Neural progenitor cell (in vitro differentiated cells): ENCODE data around the gene NUP210. TPM values are rescaled to one million over a fixed set of nuclear protein-coding genes. Genes with fewer than 3 reads are reported as not detected.

Experiments used
- DNase-seq: peaks from one replicate; pipeline ENCODE4 v3.0.0-alpha.2; 2016; ENCODE audit warnings: low spot score
- H2AFZ ChIP-seq: fragments of 200-600 bp; sonication (generic); replicated peaks from 2 replicates; pipeline ENCODE4 v1.6.1; 2016; ENCODE audit warnings: antibody characterized with exemption
- H3F3A ChIP-seq: fragments of 200-600 bp; sonication (generic); 2 replicates; pipeline ENCODE4 v1.6.1; 2016; ENCODE audit warnings: antibody characterized with exemption, low read depth
- H3K27ac ChIP-seq: fragments of 200-600 bp; sonication (generic); 2 replicates; pipeline ENCODE4 v1.5.1; 2016; ENCODE audit warnings: mild to moderate bottlenecking
- H3K27me3 ChIP-seq: fragments of 200-600 bp; sonication (generic); 2 replicates; pipeline ENCODE4 v1.6.1; 2016; ENCODE audit warnings: mild to moderate bottlenecking, moderate library complexity
- H3K36me3 ChIP-seq: fragments of 200-600 bp; sonication (generic); 2 replicates; pipeline ENCODE4 v1.5.1; 2016
- H3K4me1 ChIP-seq: fragments of 200-600 bp; sonication (generic); 2 replicates; pipeline ENCODE4 v1.6.1; 2016; ENCODE audit warnings: mixed run types
- H3K4me2 ChIP-seq: fragments of 200-600 bp; sonication (generic); 2 replicates; pipeline ENCODE4 v1.6.1; 2016
- H3K4me3 ChIP-seq: fragments of 200-600 bp; sonication (generic); 2 replicates; pipeline ENCODE4 v1.5.1; 2016
- H3K79me2 ChIP-seq: fragments of 200-600 bp; sonication (generic); 2 replicates; pipeline ENCODE4 v1.6.1; 2016; ENCODE audit warnings: low read depth
- H3K9ac ChIP-seq: fragments of 200-600 bp; sonication (generic); 2 replicates; pipeline ENCODE4 v1.6.1; 2016
- H3K9me3 ChIP-seq: fragments of 200-600 bp; sonication (generic); 2 replicates; pipeline ENCODE4 v1.5.1; 2016; ENCODE audit warnings: low read depth
- H4K20me1 ChIP-seq: fragments of 200-600 bp; sonication (generic); 2 replicates; pipeline ENCODE4 v1.6.1; 2016; ENCODE audit warnings: low read depth
- H3K27ac Mint-ChIP-seq: 3 replicates; pipeline ENCODE4 v1.8.0; 2021; ENCODE audit warnings: mixed read lengths
- H3K27me3 Mint-ChIP-seq: 2 replicates; pipeline ENCODE4 v1.8.0; 2022; ENCODE audit warnings: low read depth, mild to moderate bottlenecking, inconsistent platforms, moderate library complexity, mixed read lengths; ENCODE audit not compliant: insufficient read depth
- H3K36me3 Mint-ChIP-seq: 3 replicates; pipeline ENCODE4 v1.8.0; 2021; ENCODE audit warnings: mixed read lengths
- H3K4me1 Mint-ChIP-seq: 3 replicates; pipeline ENCODE4 v1.8.0; 2021; ENCODE audit warnings: mixed read lengths
- H3K4me3 Mint-ChIP-seq: 3 replicates; pipeline ENCODE4 v1.8.0; 2021; ENCODE audit warnings: mild to moderate bottlenecking, moderate library complexity, mixed read lengths
- H3K9me3 Mint-ChIP-seq: 3 replicates; pipeline ENCODE4 v1.8.0; 2020; ENCODE audit warnings: mixed read lengths
- CTCF ChIP-seq: fragments of 200-600 bp; sonication (generic); IDR thresholded peaks from 2 replicates; pipeline ENCODE4 v1.5.1; 2017; ENCODE audit warnings: antibody characterized with exemption, mild to moderate bottlenecking
- EZH2 ChIP-seq: fragments of 200-600 bp; sonication (generic); IDR thresholded peaks from 2 replicates; pipeline ENCODE4 v1.6.1; 2017; ENCODE audit warnings: antibody characterized with exemption, mild to moderate bottlenecking, moderate library complexity
- EZH2phosphoT487 ChIP-seq: fragments of 200-600 bp; sonication (generic); IDR thresholded peaks from 2 replicates; pipeline ENCODE4 v1.6.1; 2017; ENCODE audit warnings: antibody characterized with exemption
- total RNA-seq: library from RNA; depleted of rRNA; stranded (reverse); fragments of >200 nt; gene quantifications from 2 replicates; pipeline ENCODE4 v1.2.3, GENCODE V29; 2015; ENCODE audit warnings: low replicate concordance

Gene NUP210
- total RNA-seq, 1 donor from 2014 or later, result 37.1 TPM

- no peaks in the 10 kb centered on the region for H3K36me3 Mint-ChIP-seq
- H3K4me2 ChIP-seq, result no peak overlapping the region
Measured at GRCh38 chr3:13272831-13273603, 147.1 kb downstream of the NUP210 start.

GRCh38 chr3:13269711-13270378 lies 150.3 kb downstream of the NUP210 start:
- Histone ChIP-seq H3K4me2 (no peak overlapping the region), H3K4me3 (no peak overlapping the region), H3K79me2 (no peaks in the 10 kb centered on the region), H4K20me1 (no peaks in the 10 kb centered on the region), H3K27ac (no peak overlapping the region), H3K4me1 (no peaks in the 10 kb centered on the region), H3F3A (no peaks in the 10 kb centered on the region), H3K36me3 (no peaks in the 10 kb centered on the region), H2AFZ (no peak overlapping the region), H3K9me3 (no peaks in the 10 kb centered on the region), H3K9ac (no peak overlapping the region), H3K27me3 (no peaks in the 10 kb centered on the region)
- no peaks in the 10 kb centered on the region for H3K36me3 Mint-ChIP-seq
- H3K27ac Mint-ChIP-seq, result no peak overlapping the region
- no peak for DNase-seq
- H3K4me1 Mint-ChIP-seq, result peaks cover 13% of the 10 kb centered on the region
- H3K4me3 Mint-ChIP-seq, result no peak overlapping the region
- H3K9me3 Mint-ChIP-seq, result peaks cover 10% of the 10 kb centered on the region
- no peak for TF ChIP-seq EZH2phosphoT487
- H3K27me3 Mint-ChIP-seq, result peaks cover 10% of the 10 kb centered on the region

More at GRCh38 chr3:13272831-13273603, 147.1 kb downstream of the NUP210 start:
- H3K27ac ChIP-seq, result no peak overlapping the region
- no peaks in the 10 kb centered on the region for H4K20me1 ChIP-seq
- Mint-ChIP-seq H3K27ac (no peak overlapping the region), H3K9me3 (peaks cover 2% of the 10 kb centered on the region), H3K4me3 (no peak overlapping the region), H3K27me3 (peaks cover 16% of the 10 kb centered on the region), H3K4me1 (peaks cover 19% of the 10 kb centered on the region)
- H3K36me3 ChIP-seq, result no peaks in the 10 kb centered on the region
- H3K9ac ChIP-seq, result no peak overlapping the region
- no peaks in the 10 kb centered on the region for H3K27me3 ChIP-seq
- H3K4me1 ChIP-seq, result peaks cover 2% of the 10 kb centered on the region
- no peak overlapping the region for H3K4me3 ChIP-seq
- no peak for DNase-seq
- no peak overlapping the region for H2AFZ ChIP-seq
- no peaks in the 10 kb centered on the region for H3K9me3 ChIP-seq
- H3K79me2 ChIP-seq, result no peaks in the 10 kb centered on the region
- TF ChIP-seq EZH2phosphoT487 (no peak), EZH2 (no peak), CTCF (no peak)
- no peaks in the 10 kb centered on the region for H3F3A ChIP-seq

GRCh38 chr3:13268961-13269441 lies 151.1 kb downstream of the NUP210 start:
- Histone ChIP-seq H3K4me2 (no peak overlapping the region), H3K4me1 (peaks cover 2% of the 10 kb centered on the region), H3K9me3 (no peaks in the 10 kb centered on the region), H3K9ac (no peak overlapping the region), H3K27me3 (no peaks in the 10 kb centered on the region), H4K20me1 (no peaks in the 10 kb centered on the region), H3K36me3 (no peaks in the 10 kb centered on the region), H3K79me2 (no peaks in the 10 kb centered on the region), H3K27ac (no peak overlapping the region), H3F3A (no peaks in the 10 kb centered on the region), H3K4me3 (no peak overlapping the region), H2AFZ (no peak overlapping the region)
- Mint-ChIP-seq H3K27me3 (peaks cover 10% of the 10 kb centered on the region), H3K4me1 (peaks cover 21% of the 10 kb centered on the region), H3K9me3 (peaks cover 10% of the 10 kb centered on the region), H3K4me3 (no peak overlapping the region), H3K27ac (peak overlapping the region; percentile 27), H3K36me3 (no peaks in the 10 kb centered on the region)
- TF ChIP-seq EZH2 (no peak), EZH2phosphoT487 (no peak), CTCF (no peak)
- DNase-seq, result no peak
